Activated CD8-positive, alpha-beta T cell treated with anti-CD3 and anti-CD28 coated beads for 36 hours (primary cell): ENCODE results near the gene PSRC1. TPM values are rescaled to one million over a fixed set of nuclear protein-coding genes. Genes with fewer than 3 reads are reported as not detected.

Experiments used
- ATAC-seq: fragments of 200-7000 bp; cut with Tn5 transposase; one replicate; pipeline ENCODE4 v1.10.0; 2021; ENCODE audit warnings: mild to moderate bottlenecking, moderate library complexity
- CTCF ChIA-PET: fragments of 350-600 bp; sonication (Branson Sonifier 250); formaldehyde crosslinking; loops from one replicate; lab custom pipeline; 2021; ENCODE audit warnings: antibody characterized with exemption; lab: Charles Lee
- POLR2A ChIA-PET: fragments of 350-600 bp; sonication (Branson Sonifier 250); formaldehyde crosslinking; loops from one replicate; lab custom pipeline; 2021; ENCODE audit warnings: antibody characterized with exemption; lab: Charles Lee
- DNase-seq: peaks from one replicate; pipeline ENCODE4 v3.0.0-alpha.2; 2020
- H3K27ac Mint-ChIP-seq: one replicate; pipeline ENCODE4 v1.8.0; 2021; ENCODE audit warnings: mild to moderate bottlenecking, mixed read lengths
- H3K27me3 Mint-ChIP-seq: one replicate; pipeline ENCODE4 v1.8.0; 2021; ENCODE audit warnings: mixed read lengths
- H3K36me3 Mint-ChIP-seq: one replicate; pipeline ENCODE4 v1.8.0; 2021; ENCODE audit warnings: low read depth, mixed read lengths
- H3K4me1 Mint-ChIP-seq: one replicate; pipeline ENCODE4 v1.8.0; 2021; ENCODE audit warnings: low read depth, mixed read lengths
- H3K4me3 Mint-ChIP-seq: one replicate; pipeline ENCODE4 v1.8.0; 2021; ENCODE audit warnings: mild to moderate bottlenecking, moderate library complexity, mixed read lengths
- H3K9me3 Mint-ChIP-seq: one replicate; pipeline ENCODE4 v1.8.0; 2021; ENCODE audit warnings: mixed read lengths
- intact Hi-C: fragments of 100-400 bp; cut with micrococcal nuclease; formaldehyde crosslinking; loops from one replicate; pipeline ENCODE4 v1.10.0; 2022
- total RNA-seq, 2 experiments: library from RNA; stranded (reverse); gene quantifications; one replicate each; pipeline ENCODE4 v1.2.3, GENCODE V29; 2021
- TF ChIP-seq, protein P1 (sequence below): fragments of 200-600 bp; IDR thresholded peaks from one replicate; pipeline ENCODE4 v1.8.0; 2022; ENCODE audit warnings: antibody characterized with exemption, mild to moderate bottlenecking

PSRC1 gene
- total RNA-seq, 2 experiments from 2014 or later: 12.9 to 14.0 TPM

DNA sequence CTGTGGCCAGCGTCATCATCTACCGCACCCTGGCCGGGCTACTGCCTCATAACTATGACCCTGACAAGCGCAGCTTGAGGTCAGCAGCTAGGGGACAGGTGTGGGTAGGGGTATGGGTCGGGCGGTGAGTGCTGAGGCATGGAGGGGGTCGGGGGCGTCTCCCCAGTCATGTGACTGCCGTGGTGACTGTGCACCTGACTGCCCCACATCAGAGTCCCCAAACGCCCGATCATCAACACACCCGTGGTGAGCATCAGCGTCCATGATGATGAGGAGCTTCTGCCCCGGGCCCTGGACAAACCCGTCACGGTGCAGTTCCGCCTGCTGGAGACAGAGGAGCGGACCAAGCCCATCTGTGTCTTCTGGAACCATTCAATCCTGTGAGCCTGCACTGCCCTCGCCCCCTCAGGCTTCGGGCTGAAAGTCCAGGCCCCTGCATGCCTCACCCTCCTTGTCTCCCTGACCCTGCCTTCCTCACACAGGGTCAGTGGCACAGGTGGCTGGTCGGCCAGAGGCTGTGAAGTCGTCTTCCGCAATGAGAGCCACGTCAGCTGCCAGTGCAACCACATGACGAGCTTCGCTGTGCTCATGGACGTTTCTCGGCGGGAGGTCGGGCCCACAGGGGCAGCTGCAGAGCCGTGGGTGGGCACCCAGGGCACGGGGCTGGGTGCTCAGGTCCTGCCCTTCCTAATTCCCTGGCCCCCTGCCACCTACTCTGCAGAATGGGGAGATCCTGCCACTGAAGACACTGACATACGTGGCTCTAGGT lies 13.5 kb downstream of the PSRC1 start:
- Mint-ChIP-seq H3K36me3 (no peaks in the 10 kb centered on the region), H3K9me3 (no peaks in the 10 kb centered on the region), H3K4me3 (no peak overlapping the region), H3K27ac (no peak overlapping the region), H3K27me3 (no peaks in the 10 kb centered on the region), H3K4me1 (no peaks in the 10 kb centered on the region)
- DNase-seq: no peak
- no peak for ATAC-seq
- TF ChIP-seq, protein P1, sequence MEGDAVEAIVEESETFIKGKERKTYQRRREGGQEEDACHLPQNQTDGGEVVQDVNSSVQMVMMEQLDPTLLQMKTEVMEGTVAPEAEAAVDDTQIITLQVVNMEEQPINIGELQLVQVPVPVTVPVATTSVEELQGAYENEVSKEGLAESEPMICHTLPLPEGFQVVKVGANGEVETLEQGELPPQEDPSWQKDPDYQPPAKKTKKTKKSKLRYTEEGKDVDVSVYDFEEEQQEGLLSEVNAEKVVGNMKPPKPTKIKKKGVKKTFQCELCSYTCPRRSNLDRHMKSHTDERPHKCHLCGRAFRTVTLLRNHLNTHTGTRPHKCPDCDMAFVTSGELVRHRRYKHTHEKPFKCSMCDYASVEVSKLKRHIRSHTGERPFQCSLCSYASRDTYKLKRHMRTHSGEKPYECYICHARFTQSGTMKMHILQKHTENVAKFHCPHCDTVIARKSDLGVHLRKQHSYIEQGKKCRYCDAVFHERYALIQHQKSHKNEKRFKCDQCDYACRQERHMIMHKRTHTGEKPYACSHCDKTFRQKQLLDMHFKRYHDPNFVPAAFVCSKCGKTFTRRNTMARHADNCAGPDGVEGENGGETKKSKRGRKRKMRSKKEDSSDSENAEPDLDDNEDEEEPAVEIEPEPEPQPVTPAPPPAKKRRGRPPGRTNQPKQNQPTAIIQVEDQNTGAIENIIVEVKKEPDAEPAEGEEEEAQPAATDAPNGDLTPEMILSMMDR: no peak
- ChIA-PET CTCF (interaction anchor here (0.7 to 2.5 kb wide), 2 partner anchors 68 to 129 kb away, joined by 3 to 11 read pairs; partner anchors contain the start of gene SORT1), POLR2A (no interaction called here)
- intact Hi-C loops: no loop called here

DNA sequence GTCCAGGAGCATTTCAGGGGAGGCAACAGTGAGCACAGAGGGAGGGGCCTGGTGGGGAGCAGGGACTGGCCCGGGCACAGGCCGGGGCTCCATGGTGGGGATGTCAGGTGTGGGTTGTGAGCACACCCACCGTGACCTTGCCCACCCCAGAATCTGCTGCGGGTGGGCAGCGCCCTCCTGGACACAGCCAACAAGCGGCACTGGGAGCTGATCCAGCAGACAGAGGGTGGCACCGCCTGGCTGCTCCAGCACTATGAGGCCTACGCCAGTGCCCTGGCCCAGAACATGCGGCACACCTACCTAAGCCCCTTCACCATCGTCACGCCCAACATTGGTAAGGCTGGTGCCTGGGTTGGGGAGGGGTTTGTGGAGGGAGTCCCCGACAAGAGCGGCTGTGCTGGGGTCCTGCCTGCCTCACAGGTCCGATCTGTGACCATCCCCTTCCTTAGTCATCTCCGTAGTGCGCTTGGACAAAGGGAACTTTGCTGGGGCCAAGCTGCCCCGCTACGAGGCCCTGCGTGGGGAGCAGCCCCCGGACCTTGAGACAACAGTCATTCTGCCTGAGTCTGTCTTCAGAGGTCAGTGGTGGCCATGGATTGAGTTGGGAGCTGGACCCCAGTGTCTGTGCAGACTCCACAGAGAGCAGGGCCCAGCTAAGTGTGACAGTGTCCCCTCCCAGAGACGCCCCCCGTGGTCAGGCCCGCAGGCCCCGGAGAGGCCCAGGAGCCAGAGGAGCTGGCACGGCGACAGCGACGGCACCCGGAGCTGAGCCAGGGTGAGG lies 14.3 kb downstream of the PSRC1 start:
- no peaks in the 10 kb centered on the region for H3K4me1 Mint-ChIP-seq
- ChIA-PET POLR2A (no interaction called here), CTCF (interaction anchor here (0.6 to 2.5 kb wide), 3 partner anchors 67 to 264 kb away, joined by 3 to 11 read pairs (median 4); partner anchors contain the start of gene SORT1)
- no peak overlapping the region for H3K4me3 Mint-ChIP-seq
- H3K27me3 Mint-ChIP-seq: no peaks in the 10 kb centered on the region
- no peaks in the 10 kb centered on the region for H3K9me3 Mint-ChIP-seq
- intact Hi-C loops: no loop called here
- H3K27ac Mint-ChIP-seq: no peak overlapping the region
- TF ChIP-seq, protein P1: no peak
- DNase-seq: no peak
- H3K36me3 Mint-ChIP-seq: no peaks in the 10 kb centered on the region
- no peak for ATAC-seq

DNA sequence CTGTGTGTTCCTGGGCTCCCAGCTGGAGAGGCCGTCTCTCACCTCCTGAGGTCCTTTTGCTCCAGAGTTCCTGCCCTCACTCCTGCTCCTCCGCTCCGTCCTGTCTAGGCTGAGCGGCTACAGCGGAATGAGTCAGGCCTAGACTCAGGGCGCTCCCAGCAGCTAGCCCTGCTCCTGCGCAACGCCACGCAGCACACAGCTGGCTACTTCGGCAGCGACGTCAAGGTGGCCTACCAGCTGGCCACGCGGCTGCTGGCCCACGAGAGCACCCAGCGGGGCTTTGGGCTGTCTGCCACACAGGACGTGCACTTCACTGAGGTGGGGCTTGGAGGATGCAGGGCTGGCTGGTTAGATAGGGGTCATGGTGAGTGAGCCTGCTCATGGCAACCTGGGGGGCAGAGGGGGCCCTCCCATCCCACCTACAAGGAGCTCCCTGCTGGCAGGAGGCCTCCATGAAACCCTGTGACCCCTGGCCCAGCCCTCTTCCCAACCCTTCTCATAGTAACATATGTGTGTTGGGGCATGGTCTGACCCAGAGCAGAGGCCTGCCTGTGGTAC lies 15.1 kb downstream of the PSRC1 start:
- intact Hi-C loops: no loop called here
- ChIA-PET POLR2A (interaction anchor here (0.5 kb wide), 1 partner anchor 460 kb away, joined by 3 read pairs; no protein-coding TSS in a partner anchor), CTCF (interaction anchor here (0.6 to 2.5 kb wide), 2 partner anchors 131 to 265 kb away, joined by 4 to 11 read pairs; partner anchors contain the start of gene SORT1)
- TF ChIP-seq, protein P1: no peak
- no peaks in the 10 kb centered on the region for H3K27me3 Mint-ChIP-seq
- no peak overlapping the region for H3K4me3 Mint-ChIP-seq
- ATAC-seq (no peak), DNase-seq (no peak)
- peaks cover 2% of the 10 kb centered on the region for H3K4me1 Mint-ChIP-seq
- H3K27ac Mint-ChIP-seq: no peak overlapping the region
- no peaks in the 10 kb centered on the region for H3K36me3 Mint-ChIP-seq
- H3K9me3 Mint-ChIP-seq: no peaks in the 10 kb centered on the region

DNA sequence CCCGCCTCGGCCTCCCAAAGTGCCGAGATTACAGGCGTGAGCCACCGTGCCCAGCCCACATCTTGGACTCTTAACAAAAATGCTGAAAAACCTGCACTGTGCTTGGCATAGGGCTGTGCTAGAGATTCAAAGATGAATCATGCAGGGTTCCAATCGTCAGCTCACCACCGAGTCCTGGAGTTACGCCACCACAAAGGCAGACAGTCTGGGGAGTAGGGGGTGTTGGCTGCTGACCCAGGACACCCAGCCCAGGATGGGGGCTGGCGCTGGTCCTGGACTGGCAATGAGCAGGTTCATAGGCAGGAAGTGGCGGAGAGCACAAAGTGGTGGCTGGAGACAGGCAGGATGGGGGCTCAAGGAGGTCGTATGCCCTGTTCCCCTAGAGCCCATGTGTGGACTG lies 16.0 kb downstream of the PSRC1 start:
- TF ChIP-seq, protein P1: no peak
- no peak overlapping the region for H3K4me3 Mint-ChIP-seq
- no peak for ATAC-seq
- no peak overlapping the region for H3K27ac Mint-ChIP-seq
- intact Hi-C loops: no loop called here
- no peak for DNase-seq
- H3K9me3 Mint-ChIP-seq: no peaks in the 10 kb centered on the region
- H3K27me3 Mint-ChIP-seq: no peaks in the 10 kb centered on the region
- peaks cover 2% of the 10 kb centered on the region for H3K4me1 Mint-ChIP-seq
- CTCF ChIA-PET: interaction anchor here (1.3 kb wide), 1 partner anchor 132 kb away, joined by 3 read pairs; no protein-coding TSS in a partner anchor
- POLR2A ChIA-PET: no interaction called here
- no peaks in the 10 kb centered on the region for H3K36me3 Mint-ChIP-seq
